Loucy (cell line): ENCODE data around the gene GPR152.

ENCODE experiments used
- CTCF ChIP-seq: fragments of 200-600 bp; sonication (generic); conservative IDR thresholded peaks from 2 replicates; pipeline ENCODE4 v1.5.1; 2014; ENCODE audit warnings: mild to moderate bottlenecking, antibody characterized with exemption, low read length
- EZH2phosphoT487 ChIP-seq: fragments of 200-600 bp; IDR thresholded peaks from 2 replicates; pipeline ENCODE4 v1.6.1; 2018; ENCODE audit warnings: antibody characterized with exemption, mild to moderate bottlenecking, moderate library complexity, borderline replicate concordance

DNA sequence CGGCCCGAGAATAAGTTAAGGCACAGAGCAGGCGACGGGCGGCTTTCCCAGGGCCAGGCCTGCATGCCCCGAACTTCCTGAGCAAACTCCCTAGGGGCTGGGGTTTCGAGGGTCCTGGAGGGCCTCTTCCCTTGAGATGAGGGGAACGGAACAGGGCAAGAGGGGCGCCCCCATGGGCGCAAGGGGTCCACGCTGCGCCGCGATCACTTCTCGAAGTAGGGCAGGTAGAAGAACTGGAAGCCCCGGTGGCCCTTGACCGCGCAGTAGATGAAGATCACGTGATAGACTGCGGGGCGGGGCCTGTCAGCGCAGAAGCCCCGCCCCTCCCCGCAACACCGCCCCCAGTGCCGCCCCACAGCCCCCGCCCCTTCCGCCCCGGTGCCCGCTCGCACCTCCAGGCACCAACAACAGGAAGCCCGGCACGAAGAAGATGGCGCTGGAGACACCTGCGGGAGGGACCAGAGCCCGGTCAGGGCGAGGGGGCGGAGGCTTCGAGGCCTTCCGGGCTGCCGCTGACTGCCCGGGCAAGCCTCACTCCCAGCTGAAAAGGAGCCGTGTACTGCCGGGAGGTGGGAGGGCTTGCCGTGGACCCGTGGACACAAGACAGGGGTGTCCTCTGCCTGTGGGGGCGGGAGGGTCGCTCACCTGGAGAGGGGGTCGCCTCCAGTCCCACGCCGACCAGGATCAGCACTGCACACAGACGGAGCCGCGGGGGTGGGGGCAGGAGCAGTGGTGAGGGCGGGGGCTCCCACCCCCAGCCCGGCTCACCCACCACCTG, 12.1 kb upstream of the GPR152 start:
- no peak for TF ChIP-seq CTCF
- no peak for TF ChIP-seq EZH2phosphoT487
